GM21515 (cell line): ENCODE measurements around the gene C11orf58.

Experiments used
- ATAC-seq: cut with Tn5 transposase; IDR thresholded peaks from one replicate; pipeline ENCODE4 v1.9.1; 2021; ENCODE audit not compliant: unreplicated experiment

The C11orf58 gene

DNA sequence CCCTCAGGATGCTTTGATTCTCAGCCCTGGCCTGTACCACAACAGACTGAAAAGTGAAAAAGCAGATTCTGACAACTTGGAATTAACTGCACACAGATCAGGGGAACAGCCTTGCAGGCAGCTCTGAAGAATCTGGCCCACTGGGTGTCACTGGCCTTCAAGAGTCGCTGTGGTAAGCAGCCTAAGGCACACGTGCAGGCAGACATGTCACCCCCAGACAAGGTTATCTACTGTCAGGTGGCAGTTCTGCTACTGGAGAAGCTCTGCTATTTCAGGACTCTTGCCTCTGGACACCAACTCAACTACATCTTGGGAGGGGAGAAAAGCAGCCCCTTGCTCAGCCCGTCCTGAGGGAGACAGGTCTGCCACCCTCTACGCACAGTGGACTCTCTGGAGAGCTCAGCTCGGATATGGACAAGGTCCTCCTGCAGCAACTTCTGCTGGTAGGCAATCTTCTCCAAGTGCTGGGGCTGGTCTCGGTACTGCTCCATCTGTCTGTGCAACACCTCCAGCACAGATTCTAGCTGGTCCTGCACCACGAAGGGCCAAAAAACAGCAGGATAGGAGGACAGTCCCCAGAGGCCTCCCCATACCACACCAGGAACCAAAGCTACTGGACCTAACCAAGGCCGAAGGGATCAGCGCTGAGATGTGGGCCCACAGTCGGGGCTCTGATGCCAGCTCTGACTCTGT is 63.0 kb downstream of the C11orf58 start:
- ATAC-seq, result no peak

DNA sequence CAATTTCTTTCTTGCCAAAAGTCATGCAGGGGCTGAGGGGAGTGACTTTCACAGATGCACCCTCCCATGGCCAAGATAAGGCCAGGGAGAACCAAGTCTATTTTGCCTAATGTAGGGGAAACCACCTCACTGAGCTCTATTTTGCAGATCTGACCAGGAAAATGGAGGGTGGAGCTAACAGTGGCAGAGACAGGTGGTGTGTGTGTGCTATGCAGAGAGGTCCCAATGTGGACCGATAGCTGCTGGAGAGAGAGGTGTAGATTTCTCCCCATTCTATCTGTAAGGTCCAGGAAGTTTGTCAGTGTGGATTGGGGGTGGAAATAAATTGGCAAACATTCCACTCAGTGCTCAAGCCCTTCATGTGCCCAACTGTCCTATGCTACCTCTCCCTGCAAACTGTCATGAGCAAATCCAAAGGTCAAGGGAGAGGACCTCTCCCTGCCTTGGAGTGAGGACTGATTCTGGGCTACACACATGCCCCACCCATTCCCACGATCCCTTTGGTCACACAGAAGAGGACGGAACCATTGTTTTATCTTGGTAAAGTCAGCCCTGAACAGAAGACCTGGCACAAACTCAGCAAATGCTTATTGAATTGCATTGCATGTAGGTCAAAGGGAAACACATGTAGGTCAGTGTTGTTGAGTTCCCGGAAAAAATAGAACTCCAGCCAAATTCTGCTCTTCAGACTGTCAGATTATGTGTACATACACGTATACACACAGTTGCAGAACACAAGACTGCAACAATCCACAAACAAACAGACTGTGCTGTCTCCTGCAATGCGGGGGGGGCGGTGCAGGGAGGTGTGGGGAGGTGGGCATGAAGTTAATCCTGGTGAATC is 65.9 kb downstream of the C11orf58 start:
- ATAC-seq, result no peak

DNA sequence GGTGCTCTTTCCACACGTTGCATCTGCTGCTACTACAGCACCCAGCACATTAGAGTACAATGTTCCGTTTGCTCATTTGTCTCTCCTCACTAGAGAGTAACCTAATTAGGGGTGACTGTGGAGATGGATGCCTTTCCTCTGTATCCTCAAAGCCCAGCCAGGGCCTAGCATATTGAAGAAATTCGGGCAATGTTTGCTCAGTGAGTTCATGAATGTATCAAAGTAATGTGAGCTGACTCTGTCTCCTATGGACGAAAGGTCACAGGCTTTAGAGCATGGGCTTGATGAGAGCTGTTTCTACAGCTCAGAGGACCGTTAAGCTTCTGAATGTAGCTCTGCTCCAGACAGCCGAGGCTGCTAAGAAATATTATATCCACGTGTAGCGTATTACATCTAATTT is 67.5 kb downstream of the C11orf58 start:
- ATAC-seq, result no peak

DNA sequence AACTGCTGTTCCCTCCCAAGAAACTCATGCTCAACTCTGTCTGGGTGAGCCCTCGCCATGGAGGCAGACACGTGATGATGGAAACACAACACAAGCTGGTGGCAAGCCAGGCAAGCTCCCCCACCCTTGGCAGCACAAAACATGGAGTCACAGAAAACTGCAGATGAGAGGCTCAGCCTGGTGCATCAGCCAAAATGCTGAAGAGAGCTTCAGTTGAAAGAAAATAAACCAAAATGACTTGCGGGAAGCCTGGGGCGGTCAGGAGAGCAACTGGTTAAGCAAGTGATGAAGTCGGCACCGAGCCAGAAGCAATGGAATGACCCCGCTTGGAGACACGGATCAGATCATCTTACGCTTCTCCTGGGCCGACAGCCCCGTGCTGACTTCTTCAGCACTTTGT is 68.3 kb downstream of the C11orf58 start:
- ATAC-seq, result no peak

DNA sequence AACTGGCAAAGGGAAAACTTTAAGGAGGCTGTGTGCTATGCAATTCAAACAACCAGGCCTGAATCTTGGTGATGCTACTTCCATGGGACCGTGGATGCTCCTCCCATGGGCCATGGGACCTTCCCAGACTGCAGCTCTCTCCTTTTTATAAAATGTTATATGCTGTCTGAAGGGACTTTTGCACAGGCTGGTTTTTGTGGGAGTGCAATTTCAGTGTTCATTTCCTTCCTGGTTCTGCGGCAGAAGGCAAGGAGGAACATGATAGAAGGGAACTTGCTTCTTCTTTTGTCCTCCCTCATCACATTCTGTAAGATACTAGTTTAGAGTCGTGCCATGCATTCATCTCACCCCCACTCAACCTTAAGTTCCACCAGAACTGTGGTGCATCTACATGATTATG is 68.9 kb downstream of the C11orf58 start:
- ATAC-seq, result no peak
